ENCODE measurements around the gene FAM81A. TPM values are rescaled to one million over a fixed set of nuclear protein-coding genes. Genes with fewer than 3 reads are reported as not detected.

FAM81A gene
- total RNA-seq, 1 experiment from 2014 or later = 2.0 TPM

GRCh38 chr15:59536553-59536952 is 98.6 kb downstream of the FAM81A start:
- CTCF ChIA-PET = interaction anchor here (0.5 to 1.2 kb wide), 8 partner anchors 12 to 573 kb away, joined by 3 to 4 read pairs (median 3); no protein-coding TSS in a partner anchor
- POLR2A ChIA-PET = no interaction called here
- Mint-ChIP-seq H3K4me1 (0 out of 2 replicates have a peak, but pooled peaks cover 3% of the 10 kb centered on the region), H3K27me3 (ENCODE audit: low read depth) (peaks cover 11% of the 10 kb centered on the region), H3K27ac (no peak overlapping the region), H3K4me3 (no peak overlapping the region), H3K9me3 (no peaks in the 10 kb centered on the region), H3K36me3 (no peaks in the 10 kb centered on the region)
- TF ChIP-seq TCF7 (CRISPR knock-in tag; IDR thresholded peaks at IDR 0.05; ENCODE audit: low read depth) (no peak), ETV6 (CRISPR knock-in tag; IDR thresholded peaks at IDR 0.05) (no peak), RELA (CRISPR knock-in tag; IDR thresholded peaks at IDR 0.05; ENCODE audit: borderline replicate concordance) (no peak), ATF1 (CRISPR knock-in tag; IDR thresholded peaks at IDR 0.05) (no peak), PREB (CRISPR knock-in tag; IDR thresholded peaks at IDR 0.05; ENCODE audit: borderline replicate concordance) (no peak), GRHL2 (CRISPR knock-in tag; IDR thresholded peaks at IDR 0.05; ENCODE audit: insufficient replicate concordance, severe bottlenecking) (no peak), ATF3 (CRISPR knock-in tag; conservative IDR thresholded peaks at IDR 0.05) (no peak), ZNF671 (CRISPR knock-in tag; IDR thresholded peaks at IDR 0.05) (no peak), ZNF121 (CRISPR knock-in tag; IDR thresholded peaks at IDR 0.05) (no peak), E2F4 (CRISPR knock-in tag; IDR thresholded peaks at IDR 0.05; ENCODE audit: borderline replicate concordance, low read depth) (no peak)
- ATAC-seq (no peak), DNase-seq (ENCODE audit: low spot score) (no peak)

GRCh38 chr15:59537403-59537802 is 99.4 kb downstream of the FAM81A start:
- no peak overlapping the region for H3K4me3 Mint-ChIP-seq
- ATAC-seq = no peak
- POLR2A ChIA-PET = no interaction called here
- 0 out of 2 replicates have a peak, but pooled peaks cover 3% of the 10 kb centered on the region for H3K4me1 Mint-ChIP-seq
- DNase-seq (ENCODE audit: low spot score) = no peak
- peaks cover 18% of the 10 kb centered on the region for H3K27me3 Mint-ChIP-seq (ENCODE audit: low read depth)
- no peaks in the 10 kb centered on the region for H3K9me3 Mint-ChIP-seq
- H3K36me3 Mint-ChIP-seq = no peaks in the 10 kb centered on the region
- CTCF ChIA-PET = interaction anchor here (1.0 kb wide), 1 partner anchor 84 kb away, joined by 4 read pairs; no protein-coding TSS in a partner anchor
- H3K27ac Mint-ChIP-seq = no peak overlapping the region
- TF ChIP-seq USF2 (CRISPR knock-in tag; IDR thresholded peaks at IDR 0.05) (no peak), E2F4 (CRISPR knock-in tag; IDR thresholded peaks at IDR 0.05; ENCODE audit: borderline replicate concordance, low read depth) (no peak), ZNF425 (CRISPR knock-in tag; conservative IDR thresholded peaks at IDR 0.05) (no peak), ZNF138 (CRISPR knock-in tag; conservative IDR thresholded peaks at IDR 0.05) (no peak), TEAD4 (CRISPR knock-in tag; IDR thresholded peaks at IDR 0.05) (no peak), PRDM15 (CRISPR knock-in tag; IDR thresholded peaks at IDR 0.05) (no peak), ZNF423 (CRISPR knock-in tag; IDR thresholded peaks at IDR 0.05) (no peak)
- TF ChIP-seq, protein P1, sequence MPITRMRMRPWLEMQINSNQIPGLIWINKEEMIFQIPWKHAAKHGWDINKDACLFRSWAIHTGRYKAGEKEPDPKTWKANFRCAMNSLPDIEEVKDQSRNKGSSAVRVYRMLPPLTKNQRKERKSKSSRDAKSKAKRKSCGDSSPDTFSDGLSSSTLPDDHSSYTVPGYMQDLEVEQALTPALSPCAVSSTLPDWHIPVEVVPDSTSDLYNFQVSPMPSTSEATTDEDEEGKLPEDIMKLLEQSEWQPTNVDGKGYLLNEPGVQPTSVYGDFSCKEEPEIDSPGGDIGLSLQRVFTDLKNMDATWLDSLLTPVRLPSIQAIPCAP (CRISPR knock-in tag; IDR thresholded peaks at IDR 0.05) = no peak
- TF ChIP-seq, protein P2, sequence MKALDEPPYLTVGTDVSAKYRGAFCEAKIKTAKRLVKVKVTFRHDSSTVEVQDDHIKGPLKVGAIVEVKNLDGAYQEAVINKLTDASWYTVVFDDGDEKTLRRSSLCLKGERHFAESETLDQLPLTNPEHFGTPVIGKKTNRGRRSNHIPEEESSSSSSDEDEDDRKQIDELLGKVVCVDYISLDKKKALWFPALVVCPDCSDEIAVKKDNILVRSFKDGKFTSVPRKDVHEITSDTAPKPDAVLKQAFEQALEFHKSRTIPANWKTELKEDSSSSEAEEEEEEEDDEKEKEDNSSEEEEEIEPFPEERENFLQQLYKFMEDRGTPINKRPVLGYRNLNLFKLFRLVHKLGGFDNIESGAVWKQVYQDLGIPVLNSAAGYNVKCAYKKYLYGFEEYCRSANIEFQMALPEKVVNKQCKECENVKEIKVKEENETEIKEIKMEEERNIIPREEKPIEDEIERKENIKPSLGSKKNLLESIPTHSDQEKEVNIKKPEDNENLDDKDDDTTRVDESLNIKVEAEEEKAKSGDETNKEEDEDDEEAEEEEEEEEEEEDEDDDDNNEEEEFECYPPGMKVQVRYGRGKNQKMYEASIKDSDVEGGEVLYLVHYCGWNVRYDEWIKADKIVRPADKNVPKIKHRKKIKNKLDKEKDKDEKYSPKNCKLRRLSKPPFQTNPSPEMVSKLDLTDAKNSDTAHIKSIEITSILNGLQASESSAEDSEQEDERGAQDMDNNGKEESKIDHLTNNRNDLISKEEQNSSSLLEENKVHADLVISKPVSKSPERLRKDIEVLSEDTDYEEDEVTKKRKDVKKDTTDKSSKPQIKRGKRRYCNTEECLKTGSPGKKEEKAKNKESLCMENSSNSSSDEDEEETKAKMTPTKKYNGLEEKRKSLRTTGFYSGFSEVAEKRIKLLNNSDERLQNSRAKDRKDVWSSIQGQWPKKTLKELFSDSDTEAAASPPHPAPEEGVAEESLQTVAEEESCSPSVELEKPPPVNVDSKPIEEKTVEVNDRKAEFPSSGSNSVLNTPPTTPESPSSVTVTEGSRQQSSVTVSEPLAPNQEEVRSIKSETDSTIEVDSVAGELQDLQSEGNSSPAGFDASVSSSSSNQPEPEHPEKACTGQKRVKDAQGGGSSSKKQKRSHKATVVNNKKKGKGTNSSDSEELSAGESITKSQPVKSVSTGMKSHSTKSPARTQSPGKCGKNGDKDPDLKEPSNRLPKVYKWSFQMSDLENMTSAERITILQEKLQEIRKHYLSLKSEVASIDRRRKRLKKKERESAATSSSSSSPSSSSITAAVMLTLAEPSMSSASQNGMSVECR (CRISPR knock-in tag; IDR thresholded peaks at IDR 0.05; ENCODE audit: borderline replicate concordance) = no peak

All from WTC11 (cell line).